ENCODE data around the gene IFI44.

GRCh38 chr1:78622548-78622947, 27.1 kb upstream of the IFI44 start:
- no peak for TF ChIP-seq CTCF (IDR thresholded peaks at IDR 0.05)
- TF ChIP-seq POLR2A (IDR thresholded peaks at IDR 0.05), result no peak
- TF ChIP-seq POLR2AphosphoS5 (IDR thresholded peaks at IDR 0.05), result no peak
- no peak for TF ChIP-seq EP300 (IDR thresholded peaks at IDR 0.05)
